ENCODE measurements around the gene TDP1. TPM values are rescaled to one million over a fixed set of nuclear protein-coding genes. Genes with fewer than 3 reads are reported as not detected.
"Not testable (repeated sequence)": the region's sequence is repeated elsewhere in the genome, so short reads cannot be mapped to it uniquely, and the experiment has no call there.

Gene TDP1
- total and polyA plus RNA-seq, 12 donors, result 2.3 to 24.8 (median 9.6) TPM

DNA sequence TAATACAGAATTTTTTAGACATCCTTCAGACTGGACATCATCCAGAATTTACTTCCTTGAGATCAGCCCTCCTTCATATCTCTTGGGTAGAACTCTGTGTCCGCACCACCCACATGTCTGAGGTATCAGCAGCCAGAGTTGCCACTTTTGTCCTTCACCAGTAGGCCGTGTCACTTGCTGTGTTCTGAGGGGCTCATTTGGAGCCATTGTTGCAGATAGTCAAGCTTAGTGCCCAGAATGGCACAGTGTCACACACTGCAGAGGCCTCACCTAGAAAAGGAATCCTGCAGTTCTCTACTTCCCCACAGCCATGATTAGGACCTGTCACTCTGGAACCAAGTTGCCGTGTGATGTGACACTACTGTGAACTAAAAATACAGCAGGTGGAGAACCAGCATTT lies 69.2 kb downstream of the TDP1 start:
- Histone ChIP-seq H3K4me1 (replicated peaks in 1 of 2) (no peaks in the 10 kb centered on the region), H3K36me3 (replicated peaks in 1 of 2) (peaks cover 0 to 3% of the 10 kb centered on the region in 2 donors), H3K4me3 (no peak overlapping the region), H3K27me3 (no peaks in the 10 kb centered on the region), H3K27ac (no peak overlapping the region), H3K9me3 (replicated peaks in 1 of 3) (no peaks in the 10 kb centered on the region)
- intact Hi-C loops (cut with DNase I), result no loop called here
- TF ChIP-seq POLR2A (IDR thresholded peaks at IDR 0.05), result no peak
- TF ChIP-seq, protein P1, sequence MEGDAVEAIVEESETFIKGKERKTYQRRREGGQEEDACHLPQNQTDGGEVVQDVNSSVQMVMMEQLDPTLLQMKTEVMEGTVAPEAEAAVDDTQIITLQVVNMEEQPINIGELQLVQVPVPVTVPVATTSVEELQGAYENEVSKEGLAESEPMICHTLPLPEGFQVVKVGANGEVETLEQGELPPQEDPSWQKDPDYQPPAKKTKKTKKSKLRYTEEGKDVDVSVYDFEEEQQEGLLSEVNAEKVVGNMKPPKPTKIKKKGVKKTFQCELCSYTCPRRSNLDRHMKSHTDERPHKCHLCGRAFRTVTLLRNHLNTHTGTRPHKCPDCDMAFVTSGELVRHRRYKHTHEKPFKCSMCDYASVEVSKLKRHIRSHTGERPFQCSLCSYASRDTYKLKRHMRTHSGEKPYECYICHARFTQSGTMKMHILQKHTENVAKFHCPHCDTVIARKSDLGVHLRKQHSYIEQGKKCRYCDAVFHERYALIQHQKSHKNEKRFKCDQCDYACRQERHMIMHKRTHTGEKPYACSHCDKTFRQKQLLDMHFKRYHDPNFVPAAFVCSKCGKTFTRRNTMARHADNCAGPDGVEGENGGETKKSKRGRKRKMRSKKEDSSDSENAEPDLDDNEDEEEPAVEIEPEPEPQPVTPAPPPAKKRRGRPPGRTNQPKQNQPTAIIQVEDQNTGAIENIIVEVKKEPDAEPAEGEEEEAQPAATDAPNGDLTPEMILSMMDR (IDR thresholded peaks at IDR 0.05), result no peak
- WGBS, 4 donors, result 87 to 97% (median 95%) methylated on average over 2 to 3 of the region's 3 CpGs
- DNase-seq, result no peak

DNA sequence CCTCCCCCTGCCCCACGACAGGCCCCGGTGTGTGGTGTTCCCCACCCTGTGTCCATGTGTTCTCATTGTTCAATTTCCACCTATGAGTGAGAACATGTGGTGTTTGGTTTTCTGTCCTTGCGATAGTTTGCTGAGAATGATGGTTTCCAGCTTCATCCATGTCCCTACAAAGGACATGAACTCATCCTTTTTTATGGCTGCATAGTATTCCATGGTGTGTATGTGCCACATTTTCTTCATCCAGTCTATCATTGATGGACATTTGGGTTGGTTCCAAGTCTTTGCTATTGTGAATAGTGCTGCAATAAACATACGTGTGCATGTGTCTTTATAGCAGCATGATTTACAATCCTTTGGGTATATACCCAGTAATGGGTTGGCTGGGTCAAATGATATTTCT lies 70.9 kb downstream of the TDP1 start:
- H3K4me3 ChIP-seq; intact Hi-C loops (cut with DNase I); DNase-seq; H3K9me3 ChIP-seq (replicated peaks in 1 of 3); H3K27ac ChIP-seq; H3K27me3 ChIP-seq; H3K36me3 ChIP-seq (replicated peaks in 1 of 2); H3K4me1 ChIP-seq (replicated peaks in 1 of 2): not testable (repeated sequence)
- 95 to 100% (median 97%) methylated on average over 3 to 4 of the region's 4 CpGs for WGBS, 4 donors

DNA sequence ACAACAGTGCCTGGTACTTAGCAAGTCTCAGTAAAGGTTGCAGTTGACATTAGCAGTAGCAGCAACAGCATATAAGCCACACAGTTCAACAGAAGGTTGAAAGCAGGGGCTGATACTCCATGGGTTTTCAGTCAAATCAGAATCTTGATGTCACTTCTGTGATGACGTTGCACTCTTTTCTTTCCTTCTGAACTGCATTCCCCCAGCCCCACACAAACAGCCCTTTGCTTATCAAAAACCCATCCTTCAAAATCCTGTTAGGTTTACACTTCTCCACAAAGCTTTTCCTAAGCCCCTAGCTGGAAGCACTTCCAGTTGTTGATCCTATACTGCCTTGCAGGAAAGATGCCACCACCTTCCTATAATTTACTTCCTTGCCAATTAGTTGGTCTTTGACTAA lies 72.1 kb downstream of the TDP1 start:
- WGBS, 4 donors, result 79 to 95% (median 86%) methylated on average over 1 of the region's 1 CpG
- DNase-seq, result no peak
- no peaks in the 10 kb centered on the region for H3K9me3 ChIP-seq (replicated peaks in 1 of 3)
- H3K36me3 ChIP-seq (replicated peaks in 1 of 2), result peaks cover 0 to 3% of the 10 kb centered on the region in 2 donors
- intact Hi-C loops (cut with DNase I), result no loop called here
- TF ChIP-seq POLR2A (IDR thresholded peaks at IDR 0.05), result no peak
- TF ChIP-seq, protein P1 (IDR thresholded peaks at IDR 0.05), result no peak
- no peak overlapping the region for H3K27ac ChIP-seq
- H3K4me3 ChIP-seq, result no peak overlapping the region
- H3K4me1 ChIP-seq (replicated peaks in 1 of 2), result no peaks in the 10 kb centered on the region
- H3K27me3 ChIP-seq, result no peaks in the 10 kb centered on the region

DNA sequence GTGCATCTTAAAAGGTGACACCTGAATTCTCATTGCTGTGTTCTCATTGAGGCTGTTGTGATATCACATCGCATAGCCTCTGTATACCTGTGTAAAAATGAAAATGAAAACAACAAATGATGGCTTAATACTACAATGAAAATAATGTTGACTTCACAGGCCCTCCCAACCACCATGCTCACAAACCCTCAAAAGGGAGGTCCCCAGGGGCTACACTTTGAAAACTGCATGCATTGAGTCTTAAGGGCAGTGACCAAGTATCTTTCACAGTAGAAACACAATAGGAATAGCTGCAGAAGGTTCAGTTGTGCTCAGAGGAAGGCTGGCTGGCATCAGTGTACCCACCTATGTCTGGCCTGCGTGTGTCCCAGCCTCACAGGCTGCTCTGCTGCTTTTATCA lies 78.4 kb downstream of the TDP1 start:
- TF ChIP-seq, protein P1 (IDR thresholded peaks at IDR 0.05), result no peak
- no peak for TF ChIP-seq POLR2A (IDR thresholded peaks at IDR 0.05)
- 93 to 99% (median 96%) methylated on average over 2 of the region's 2 CpGs for WGBS, 4 donors
- intact Hi-C loops (cut with DNase I), result no loop called here

DNA sequence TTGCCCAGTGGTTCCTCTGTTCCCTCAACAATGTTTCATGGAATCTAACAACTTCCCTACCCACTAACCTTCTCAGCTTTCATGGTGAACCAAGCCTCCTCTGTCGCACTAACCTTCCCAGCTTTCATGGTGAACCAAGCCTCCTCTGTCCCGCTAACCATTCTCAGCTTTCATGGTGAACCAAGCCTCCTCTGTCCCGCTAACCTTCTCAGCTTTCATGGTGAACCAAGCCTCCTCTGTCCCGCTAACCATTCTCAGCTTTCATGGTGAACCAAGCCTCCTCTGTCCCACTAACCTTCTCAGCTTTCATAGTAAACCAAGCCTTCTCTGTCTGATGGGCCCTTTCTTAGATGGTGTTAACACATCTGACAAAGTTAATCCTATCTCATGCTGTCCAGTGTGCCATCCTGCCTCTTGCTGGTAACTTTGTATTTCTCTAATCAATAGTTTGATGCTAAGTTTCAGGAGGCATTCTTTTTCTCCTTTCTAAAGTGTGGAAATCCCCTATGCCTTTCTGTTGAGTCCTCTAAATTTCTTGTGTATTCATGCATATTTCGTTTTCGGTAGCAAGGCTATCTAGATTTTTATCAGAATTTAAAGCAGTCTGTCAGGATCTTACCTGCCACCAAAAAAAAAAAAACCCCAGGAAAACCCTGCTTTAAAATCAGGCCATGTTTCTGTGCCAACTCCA lies 79.3 kb downstream of the TDP1 start:
- Histone ChIP-seq H3K36me3 (replicated peaks in 1 of 2) (peaks cover 0 to 8% of the 10 kb centered on the region in 2 donors), H3K27ac (no peak overlapping the region), H3K4me3 (no peak overlapping the region), H3K9me3 (replicated peaks in 1 of 3) (peaks cover 0 to 6% (median 0%) of the 10 kb centered on the region in 3 donors), H3K27me3 (no peaks in the 10 kb centered on the region), H3K4me1 (replicated peaks in 1 of 2) (no peaks in the 10 kb centered on the region)
- TF ChIP-seq, protein P1 (IDR thresholded peaks at IDR 0.05), result no peak
- TF ChIP-seq POLR2A (IDR thresholded peaks at IDR 0.05), result no peak
- WGBS, 4 donors, result 90 to 95% (median 92%) methylated on average over 6 of the region's 6 CpGs
- intact Hi-C loops (cut with DNase I), result no loop called here
- no peak for DNase-seq

More for the DNA sequence above, 78.4 kb downstream of the TDP1 start:
- H3K4me1 ChIP-seq (replicated peaks in 1 of 2), result no peaks in the 10 kb centered on the region
- peaks cover 0 to 8% of the 10 kb centered on the region in 2 donors for H3K36me3 ChIP-seq (replicated peaks in 1 of 2)
- H3K4me3 ChIP-seq, result no peak overlapping the region
- no peak overlapping the region for H3K27ac ChIP-seq
- H3K27me3 ChIP-seq, result no peaks in the 10 kb centered on the region
- no peak for DNase-seq
- H3K9me3 ChIP-seq (replicated peaks in 1 of 3), result peaks cover 0 to 6% (median 0%) of the 10 kb centered on the region in 3 donors
